Measurements from ENCODE around the gene MCFD2. TPM values are rescaled to one million over a fixed set of nuclear protein-coding genes. Genes with fewer than 3 reads are reported as not detected.

Gene MCFD2
- total RNA-seq, 4 donors from 2014 or later, result 63.9 to 94.4 (median 69.6) TPM

DNA sequence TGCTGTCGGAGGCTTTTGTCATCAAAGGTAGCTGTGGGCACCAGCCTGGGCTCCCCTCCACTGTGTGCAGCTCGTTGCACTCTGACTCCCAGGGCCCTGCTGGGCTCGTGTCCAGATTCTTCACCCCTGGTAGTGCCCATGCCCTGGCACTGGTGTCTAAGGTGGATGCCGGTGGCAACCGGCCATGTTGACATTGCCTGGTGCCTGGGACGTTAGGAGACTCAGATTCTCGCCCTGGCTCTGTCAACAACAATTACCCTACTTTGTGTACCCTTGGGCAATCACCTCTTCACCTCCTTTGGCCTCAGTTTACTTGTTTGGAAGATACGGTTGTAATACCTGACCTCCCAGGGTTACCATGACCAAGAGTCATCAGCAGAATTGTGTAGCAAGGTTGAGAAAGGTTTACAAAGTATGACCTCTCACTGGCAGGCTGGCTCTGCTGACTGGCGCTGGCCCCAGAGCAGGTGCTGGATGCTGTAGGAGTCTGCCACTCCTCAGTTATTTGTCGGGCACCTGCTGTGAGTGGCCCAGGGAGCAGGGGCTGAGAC, 41.5 kb upstream of the MCFD2 start:
- TF ChIP-seq, protein P1, sequence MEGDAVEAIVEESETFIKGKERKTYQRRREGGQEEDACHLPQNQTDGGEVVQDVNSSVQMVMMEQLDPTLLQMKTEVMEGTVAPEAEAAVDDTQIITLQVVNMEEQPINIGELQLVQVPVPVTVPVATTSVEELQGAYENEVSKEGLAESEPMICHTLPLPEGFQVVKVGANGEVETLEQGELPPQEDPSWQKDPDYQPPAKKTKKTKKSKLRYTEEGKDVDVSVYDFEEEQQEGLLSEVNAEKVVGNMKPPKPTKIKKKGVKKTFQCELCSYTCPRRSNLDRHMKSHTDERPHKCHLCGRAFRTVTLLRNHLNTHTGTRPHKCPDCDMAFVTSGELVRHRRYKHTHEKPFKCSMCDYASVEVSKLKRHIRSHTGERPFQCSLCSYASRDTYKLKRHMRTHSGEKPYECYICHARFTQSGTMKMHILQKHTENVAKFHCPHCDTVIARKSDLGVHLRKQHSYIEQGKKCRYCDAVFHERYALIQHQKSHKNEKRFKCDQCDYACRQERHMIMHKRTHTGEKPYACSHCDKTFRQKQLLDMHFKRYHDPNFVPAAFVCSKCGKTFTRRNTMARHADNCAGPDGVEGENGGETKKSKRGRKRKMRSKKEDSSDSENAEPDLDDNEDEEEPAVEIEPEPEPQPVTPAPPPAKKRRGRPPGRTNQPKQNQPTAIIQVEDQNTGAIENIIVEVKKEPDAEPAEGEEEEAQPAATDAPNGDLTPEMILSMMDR (IDR thresholded peaks at IDR 0.05; ENCODE audit: low read depth), result no peak

DNA sequence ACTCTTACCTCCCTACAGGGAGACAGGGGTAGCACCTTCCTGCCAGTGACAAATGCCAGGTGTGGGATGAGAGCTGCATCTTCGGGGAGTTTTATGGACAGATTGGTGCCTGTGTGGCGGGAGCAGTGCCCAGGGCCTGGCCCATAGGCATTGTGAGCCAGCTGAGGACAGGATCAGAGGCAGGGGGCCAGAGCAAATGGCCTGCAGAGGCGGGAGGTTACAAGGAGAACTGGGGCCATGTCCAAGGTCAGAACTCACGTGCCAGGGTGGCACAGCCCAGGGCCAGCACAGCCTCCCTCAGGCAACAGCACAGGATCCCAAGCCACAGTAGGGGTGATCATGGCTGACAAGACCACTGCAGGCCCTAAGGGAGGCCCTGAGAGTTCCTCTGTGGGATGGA, 40.2 kb upstream of the MCFD2 start:
- TF ChIP-seq, protein P1 (IDR thresholded peaks at IDR 0.05; ENCODE audit: low read depth), result no peak

DNA sequence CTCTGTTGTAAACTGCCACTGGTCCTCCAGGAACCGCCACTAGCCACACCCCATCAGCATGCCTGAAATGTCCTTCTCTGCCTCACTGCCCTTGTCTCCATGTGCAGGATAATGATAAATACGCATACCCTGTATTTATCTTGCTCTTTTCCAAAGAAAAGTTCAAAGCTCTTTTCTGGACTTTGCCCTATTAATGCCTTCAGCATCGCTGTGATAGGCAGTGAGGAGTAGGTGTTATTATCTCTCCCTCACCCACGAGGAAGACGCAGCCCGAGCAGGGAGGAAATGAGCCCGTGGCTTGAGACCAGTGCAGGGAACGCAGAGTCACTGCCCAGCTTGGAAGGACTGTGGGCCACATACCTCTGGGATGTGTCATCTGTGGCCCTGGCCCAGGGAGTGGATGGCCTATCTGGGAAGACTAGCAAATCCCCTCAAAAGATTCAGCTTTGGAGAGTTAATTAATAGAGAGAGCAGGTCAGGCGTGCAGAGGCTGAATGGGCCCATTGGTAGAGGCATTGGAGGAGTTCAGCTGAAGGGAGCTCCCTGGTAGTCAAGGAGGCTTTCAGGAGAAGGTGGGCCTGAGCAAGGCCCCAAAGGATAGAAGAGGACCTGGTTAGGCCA, 39.5 kb upstream of the MCFD2 start:
- TF ChIP-seq, protein P1 (IDR thresholded peaks at IDR 0.05; ENCODE audit: low read depth), result no peak

DNA sequence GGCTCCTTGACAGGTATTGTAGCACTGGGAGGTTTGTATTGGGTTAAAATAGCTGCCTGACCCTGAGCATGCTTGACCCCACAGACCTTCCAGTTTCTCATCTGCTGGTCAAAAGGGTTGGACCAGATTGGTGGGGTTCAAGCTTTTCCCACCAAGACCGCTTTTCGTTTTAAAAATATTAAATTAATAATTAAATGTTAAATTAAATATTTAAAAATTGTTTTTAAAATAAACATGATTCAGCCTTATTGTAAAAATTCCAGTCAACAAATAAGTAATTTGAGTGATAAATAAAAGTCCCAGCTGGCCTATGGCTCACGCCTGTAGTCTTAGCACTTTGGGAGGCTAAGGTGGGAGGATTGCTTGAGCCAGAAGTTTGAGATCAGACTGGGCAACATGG, 36.6 kb upstream of the MCFD2 start:
- TF ChIP-seq, protein P1 (IDR thresholded peaks at IDR 0.05; ENCODE audit: low read depth), result no peak

DNA sequence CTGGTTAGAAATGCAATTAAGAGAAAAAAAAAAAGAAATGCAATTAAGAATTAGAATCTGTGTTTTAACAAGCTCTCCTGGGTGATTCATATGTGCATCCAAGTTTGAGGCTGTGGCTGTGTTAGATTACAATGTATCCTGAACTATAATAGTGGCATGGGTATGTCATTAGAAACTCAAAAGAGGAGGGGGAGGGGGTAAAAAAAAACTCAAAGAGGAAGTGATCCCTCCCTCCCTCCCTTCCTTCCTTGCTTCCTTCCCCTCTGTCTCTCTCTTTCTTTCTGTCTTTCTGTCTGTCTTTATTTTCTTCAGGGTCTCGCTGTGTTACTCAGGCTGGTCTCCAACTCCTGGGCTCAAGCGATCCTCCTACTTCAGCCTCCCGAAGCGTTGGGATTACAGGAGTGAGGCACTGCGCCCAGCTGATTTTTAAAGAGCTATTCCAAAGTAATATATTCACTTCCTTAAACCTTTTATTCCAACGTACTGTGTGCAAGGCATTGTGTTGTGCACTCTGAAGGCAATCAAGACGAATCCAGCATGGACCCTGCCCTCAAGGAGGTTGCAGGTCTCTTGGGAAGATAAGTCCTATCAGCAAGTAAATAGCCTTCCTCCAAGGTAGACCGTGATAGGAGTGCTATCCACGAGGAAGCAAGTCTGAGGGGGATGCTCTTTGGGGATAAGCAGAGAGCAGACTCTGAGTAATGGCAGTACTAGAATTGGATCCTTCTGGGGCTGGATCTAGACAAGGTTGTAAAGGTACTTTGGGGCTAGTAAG, 35.9 kb upstream of the MCFD2 start:
- TF ChIP-seq, protein P1 (IDR thresholded peaks at IDR 0.05; ENCODE audit: low read depth), result no peak

DNA sequence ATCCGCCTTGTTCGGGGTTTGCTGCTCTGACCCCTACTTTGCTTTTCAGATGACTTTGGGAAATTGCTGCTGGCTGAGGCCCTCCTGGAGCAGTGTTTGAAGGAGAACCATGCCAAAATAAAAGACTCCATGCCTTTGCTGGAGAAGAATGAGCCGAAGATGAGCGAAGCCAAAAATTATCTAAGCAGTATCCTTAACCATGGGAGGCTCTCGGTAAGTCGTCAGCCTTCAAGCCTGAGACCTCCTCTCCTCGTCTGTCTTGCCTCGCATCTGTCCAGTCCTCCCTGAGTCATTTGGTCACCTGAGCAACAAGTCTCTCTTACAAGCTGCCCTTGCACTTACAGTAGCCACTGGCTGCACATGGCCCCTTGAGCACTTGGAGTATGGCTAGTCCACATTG, 34.7 kb upstream of the MCFD2 start:
- TF ChIP-seq, protein P1 (IDR thresholded peaks at IDR 0.05; ENCODE audit: low read depth), result no peak

DNA sequence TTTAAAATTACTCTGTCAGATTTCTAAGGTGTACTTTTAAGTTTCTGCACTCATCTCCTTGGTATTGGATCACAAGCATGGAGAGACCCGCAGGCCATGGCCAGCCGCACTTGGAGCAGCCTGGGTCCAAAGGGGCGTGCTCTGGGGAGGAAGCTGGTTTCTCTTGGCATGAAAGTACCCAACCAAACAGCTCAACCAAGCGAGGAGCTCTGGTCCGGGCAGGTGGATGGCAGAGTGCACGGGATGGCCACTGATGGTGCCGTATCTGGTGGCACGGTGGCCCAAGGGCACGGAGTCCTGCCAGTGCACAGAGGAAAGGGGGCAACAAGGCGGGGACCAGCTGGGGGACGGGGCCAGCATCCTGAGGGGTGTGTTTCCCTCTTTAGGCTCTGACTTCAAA, 32.2 kb upstream of the MCFD2 start:
- TF ChIP-seq, protein P1 (IDR thresholded peaks at IDR 0.05; ENCODE audit: low read depth), result no peak

Data from subcutaneous adipose tissue (tissue), 4 donors.